GM23248 (cell line): ENCODE data around the gene GNA14.

Experiments used
- EZH2 ChIP-seq: fragments of 200-600 bp; sonication (generic); IDR thresholded peaks from 2 replicates; pipeline ENCODE4 v1.6.1; 2018; ENCODE audit warnings: antibody characterized with exemption, mild to moderate bottlenecking; ENCODE audit not compliant: insufficient read depth, poor library complexity, severe bottlenecking
- EZH2phosphoT487 ChIP-seq: fragments of 200-600 bp; sonication (generic); IDR thresholded peaks from 2 replicates; pipeline ENCODE4 v1.6.1; 2018; ENCODE audit warnings: antibody characterized with exemption, moderate library complexity, mild to moderate bottlenecking, low read depth; ENCODE audit not compliant: insufficient read depth

DNA sequence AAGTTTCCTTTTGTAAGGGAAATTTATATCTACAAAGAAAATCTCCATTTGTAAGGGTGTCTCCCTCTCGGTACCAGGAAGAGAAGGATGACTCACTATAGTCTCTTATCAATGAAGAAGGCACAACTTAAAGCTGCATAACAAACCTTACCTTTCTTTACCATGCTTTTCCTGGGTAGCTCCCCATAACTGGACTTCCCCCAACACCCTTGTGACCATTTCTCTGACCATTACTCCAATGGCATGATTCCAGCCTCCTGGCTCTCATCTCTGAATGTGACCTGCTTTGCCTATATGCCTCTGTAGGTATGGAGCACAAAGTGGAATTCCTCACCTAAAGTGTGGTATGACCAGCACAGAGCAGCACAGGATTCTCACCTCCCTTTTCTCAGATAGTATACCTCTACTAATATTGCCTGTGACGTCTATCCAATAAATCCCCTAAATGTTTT, 62.8 kb downstream of the GNA14 start:
- TF ChIP-seq EZH2 (no peak), EZH2phosphoT487 (no peak)
